Uterus (tissue), 2 donors: ENCODE results near the gene PNRC1.

Experiments
- CTCF ChIP-seq, 4 experiments: fragments of 200-600 bp in 2 of 4; fragments of 450-650 bp in 2 of 4; sonication (generic) in 2 of 4; IDR thresholded peaks; one replicate each; pipeline ENCODE4 v1.5.1; 2016 to 2019; ENCODE audit warnings: antibody characterized with exemption in 4 of 4, mild to moderate bottlenecking in 2 of 4, moderate library complexity in 1 of 4
- POLR2A ChIP-seq, 2 donors: fragments of 450-650 bp; IDR thresholded peaks; one replicate each; pipeline ENCODE4 v1.6.1; 2016; ENCODE audit warnings: antibody characterized with exemption in 2 of 2, mild to moderate bottlenecking in 1 of 2, moderate library complexity in 1 of 2

GRCh38 chr6:89073840-89074239 is 6.7 kb upstream of the PNRC1 start:
- no peak for TF ChIP-seq CTCF (IDR thresholded peaks at IDR 0.05)
- TF ChIP-seq POLR2A (IDR thresholded peaks at IDR 0.05), result no peak
